Keratinocyte (primary cell): ENCODE results near the gene VAC14. TPM values are rescaled to one million over a fixed set of nuclear protein-coding genes. Genes with fewer than 3 reads are reported as not detected.

Experiments
- DNase-seq: peaks from one replicate; pipeline ENCODE4 v3.0.0-alpha.2; 2011; ENCODE audit warnings: low read depth, missing footprints, low spot score
- FAIRE-seq: peaks from 2 replicates; lab custom pipeline; 2011; peaks lifted over from hg19 to GRCh38; lab: Jason Lieb, UNC
- H2AFZ ChIP-seq: 2 replicates; pipeline ENCODE4 v1.6.0; 2012; ENCODE audit warnings: low read length, control low read depth, inconsistent platforms; ENCODE audit not compliant: control insufficient read depth
- H3K27ac ChIP-seq: 2 replicates; pipeline ENCODE4 v1.5.1; 2011; ENCODE audit warnings: low read length; ENCODE audit not compliant: control insufficient read depth, insufficient read depth
- H3K27me3 ChIP-seq: 3 replicates; pipeline ENCODE4 v1.6.0; 2011; ENCODE audit warnings: low read length; ENCODE audit not compliant: control insufficient read depth, insufficient read depth; ENCODE audit errors: extremely low read depth
- H3K36me3 ChIP-seq, 2 experiments: 2 replicates in 1 of 2; 3 replicates in 1 of 2; pipeline ENCODE4 v1.5.1; 2011; ENCODE audit warnings: low read length in 2 of 2, mild to moderate bottlenecking in 1 of 2; ENCODE audit not compliant: control insufficient read depth in 2 of 2, insufficient read depth in 2 of 2; ENCODE audit errors: extremely low read depth in 1 of 2
- H3K4me1 ChIP-seq: 3 replicates; pipeline ENCODE4 v1.5.1; 2011; ENCODE audit warnings: low read length; ENCODE audit not compliant: control insufficient read depth, insufficient read depth; ENCODE audit errors: extremely low read depth
- H3K4me2 ChIP-seq: 3 replicates; pipeline ENCODE4 v1.6.0; 2011; ENCODE audit warnings: low read depth, low read length; ENCODE audit not compliant: control insufficient read depth, insufficient read depth; ENCODE audit errors: extremely low read depth
- H3K4me3 ChIP-seq, 3 experiments: fragments of 200-600 bp in 1 of 3; sonication (generic) in 1 of 3; 2 replicates in 2 of 3; 3 replicates in 1 of 3; pipeline ENCODE4 v1.5.1; 2011 to 2016; ENCODE audit warnings: low read length in 3 of 3, mild to moderate bottlenecking in 3 of 3, control low read depth in 2 of 3, inconsistent platforms in 1 of 3, low read depth in 1 of 3, mixed read lengths in 1 of 3, mixed run types in 1 of 3, moderate library complexity in 1 of 3; ENCODE audit not compliant: control insufficient read depth in 2 of 3, insufficient read depth in 2 of 3; ENCODE audit errors: extremely low read depth in 1 of 3
- H3K79me2 ChIP-seq: 2 replicates; pipeline ENCODE4 v1.6.0; 2012; ENCODE audit warnings: low read length; ENCODE audit not compliant: control insufficient read depth, insufficient read depth
- H3K9ac ChIP-seq: 3 replicates; pipeline ENCODE4 v1.6.0; 2011; ENCODE audit warnings: low read length; ENCODE audit not compliant: control insufficient read depth, insufficient read depth; ENCODE audit errors: extremely low read depth
- H3K9me1 ChIP-seq: 3 replicates; pipeline ENCODE4 v1.6.0; 2011; ENCODE audit warnings: low read length; ENCODE audit not compliant: control insufficient read depth, insufficient read depth; ENCODE audit errors: extremely low read depth
- H3K9me3 ChIP-seq: 2 replicates; pipeline ENCODE4 v1.5.1; 2012; ENCODE audit warnings: low read depth, low read length; ENCODE audit not compliant: control insufficient read depth
- H4K20me1 ChIP-seq: 3 replicates; pipeline ENCODE4 v1.6.0; 2011; ENCODE audit warnings: low read length; ENCODE audit not compliant: control insufficient read depth, insufficient read depth; ENCODE audit errors: extremely low read depth
- EZH2 ChIP-seq: IDR thresholded peaks from one replicate; pipeline ENCODE4 v1.6.1; 2012; ENCODE audit warnings: inconsistent platforms, mild to moderate bottlenecking, low read length, moderate library complexity
- dilution Hi-C: fragments of 300-500 bp; cut with MboI; formaldehyde crosslinking; loops from one replicate; pipeline ENCODE4 v1.7.0; 2020; ENCODE audit warnings: low sequenced_read_pairs; ENCODE audit not compliant: extremely low pct_ligation_motif_present
- polyA plus RNA-seq, 5 experiments: library from polyadenylated mRNA; depleted of rRNA in 3 of 5; stranded (reverse) in 3 of 5; stranded (forward) in 1 of 5; unstranded in 1 of 5; fragments of >200 nt; gene quantifications; 1 replicate in 1 of 5; 2 replicates in 3 of 5; 3 replicates in 1 of 5; pipeline versions ENCODE4 v1.2.1 to v1.2.3, GENCODE V29; 2011 to 2012; ENCODE audit warnings: missing spikeins in 2 of 5, low read depth in 1 of 5, low replicate concordance in 1 of 5
- TF ChIP-seq, protein P1 (sequence below), 3 experiments: IDR thresholded peaks in 1 of 3; conservative IDR thresholded peaks in 1 of 3; optimal IDR thresholded peaks in 1 of 3; 2 replicates in 2 of 3; 3 replicates in 1 of 3; pipeline versions ENCODE3 to v1.5.1; 2011; ENCODE audit warnings: low read length in 3 of 3, mild to moderate bottlenecking in 3 of 3, moderate library complexity in 2 of 3, control low read depth in 1 of 3, inconsistent platforms in 1 of 3; ENCODE audit not compliant: insufficient read depth in 2 of 3; ENCODE audit errors: extremely low read depth in 1 of 3

Gene VAC14
- polyA plus RNA-seq, 1 donor (not counting 4 experiments of a cell fraction or from before 2014, with no cell fraction given), result 15.9 TPM

DNA sequence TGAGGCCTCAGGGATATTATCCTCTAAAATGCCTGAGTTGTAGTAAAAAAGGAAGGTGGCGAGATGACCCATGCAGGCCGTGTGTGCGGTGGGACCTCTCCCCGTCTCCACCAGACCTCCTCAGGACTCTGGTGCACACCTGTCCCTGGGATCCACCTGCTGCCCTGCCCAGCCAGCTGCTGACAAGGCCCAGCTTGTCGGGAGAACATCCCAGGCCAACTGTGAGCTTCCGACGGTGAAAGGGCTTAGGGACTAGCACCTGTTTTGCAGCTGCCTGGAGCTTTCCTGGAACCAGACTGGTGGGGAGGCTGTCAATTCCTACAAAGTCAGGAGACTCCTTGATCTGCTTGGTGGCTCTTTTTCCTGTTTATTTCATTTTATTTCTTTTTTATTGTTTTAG, 143.0 kb downstream of the VAC14 start:
- Histone ChIP-seq H3K79me2 (no peaks in the 10 kb centered on the region), H3K36me3 (no peaks in the 10 kb centered on the region), H3K4me1 (peaks cover 5% of the 10 kb centered on the region), H4K20me1 (no peaks in the 10 kb centered on the region), H3K4me3 (no peak overlapping the region), H3K4me2 (no peak overlapping the region), H3K27me3 (no peaks in the 10 kb centered on the region), H3K27ac (no peak overlapping the region), H2AFZ (no peak overlapping the region), H3K9ac (no peak overlapping the region), H3K9me3 (no peaks in the 10 kb centered on the region), H3K9me1 (no peaks in the 10 kb centered on the region)
- no peak for TF ChIP-seq EZH2
- TF ChIP-seq, protein P1, sequence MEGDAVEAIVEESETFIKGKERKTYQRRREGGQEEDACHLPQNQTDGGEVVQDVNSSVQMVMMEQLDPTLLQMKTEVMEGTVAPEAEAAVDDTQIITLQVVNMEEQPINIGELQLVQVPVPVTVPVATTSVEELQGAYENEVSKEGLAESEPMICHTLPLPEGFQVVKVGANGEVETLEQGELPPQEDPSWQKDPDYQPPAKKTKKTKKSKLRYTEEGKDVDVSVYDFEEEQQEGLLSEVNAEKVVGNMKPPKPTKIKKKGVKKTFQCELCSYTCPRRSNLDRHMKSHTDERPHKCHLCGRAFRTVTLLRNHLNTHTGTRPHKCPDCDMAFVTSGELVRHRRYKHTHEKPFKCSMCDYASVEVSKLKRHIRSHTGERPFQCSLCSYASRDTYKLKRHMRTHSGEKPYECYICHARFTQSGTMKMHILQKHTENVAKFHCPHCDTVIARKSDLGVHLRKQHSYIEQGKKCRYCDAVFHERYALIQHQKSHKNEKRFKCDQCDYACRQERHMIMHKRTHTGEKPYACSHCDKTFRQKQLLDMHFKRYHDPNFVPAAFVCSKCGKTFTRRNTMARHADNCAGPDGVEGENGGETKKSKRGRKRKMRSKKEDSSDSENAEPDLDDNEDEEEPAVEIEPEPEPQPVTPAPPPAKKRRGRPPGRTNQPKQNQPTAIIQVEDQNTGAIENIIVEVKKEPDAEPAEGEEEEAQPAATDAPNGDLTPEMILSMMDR (optimal IDR thresholded peaks at IDR 0.05 in 1 of 3, IDR thresholded peaks at IDR 0.05 in 1 of 3, conservative IDR thresholded peaks at IDR 0.05 in 1 of 3; ENCODE audit: extremely low read depth in 1 of 3, insufficient read depth in 2 of 3, low read length in 3 of 3), result no peak
- dilution Hi-C loops, result no loop called here
- FAIRE-seq, result no peak
- DNase-seq, result no peak

DNA sequence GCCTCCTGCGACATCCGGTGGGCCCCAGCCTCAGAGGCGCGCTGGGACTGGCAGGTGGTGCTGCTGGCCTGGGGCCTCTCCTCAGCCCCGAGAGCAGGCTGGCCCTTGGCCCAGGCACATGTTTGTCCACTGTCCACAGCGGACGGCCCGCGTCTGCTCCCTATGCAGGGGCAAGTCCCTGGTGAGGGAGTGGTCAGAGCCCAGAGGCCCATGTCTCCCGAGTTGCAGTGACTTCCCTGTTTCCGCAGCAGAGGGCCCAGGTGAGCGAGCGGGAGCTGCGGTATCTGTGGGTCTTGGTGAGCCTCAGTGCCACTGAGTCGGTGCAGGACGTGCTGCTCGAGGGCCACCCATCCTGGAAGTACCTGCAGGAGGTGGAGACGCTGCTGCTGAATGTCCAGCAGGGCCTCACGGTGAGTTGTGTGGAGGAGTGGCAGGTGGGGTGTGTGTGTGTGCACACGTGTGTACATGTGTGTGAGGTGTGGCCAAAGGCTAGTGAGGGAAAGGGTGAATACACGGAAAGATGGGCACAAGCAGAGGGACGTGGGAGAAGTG, 144.2 kb downstream of the VAC14 start:
- dilution Hi-C loops, result no loop called here
- Histone ChIP-seq H3K9me1 (no peaks in the 10 kb centered on the region), H3K27ac (no peak overlapping the region), H4K20me1 (no peaks in the 10 kb centered on the region), H3K79me2 (no peaks in the 10 kb centered on the region), H3K4me2 (no peak overlapping the region), H3K36me3 (no peaks in the 10 kb centered on the region), H3K9ac (no peak overlapping the region), H3K4me1 (peaks cover 5% of the 10 kb centered on the region), H3K9me3 (no peaks in the 10 kb centered on the region), H3K4me3 (no peak overlapping the region), H3K27me3 (no peaks in the 10 kb centered on the region), H2AFZ (no peak overlapping the region)
- DNase-seq, result no peak
- TF ChIP-seq EZH2, result no peak
- TF ChIP-seq, protein P1 (optimal IDR thresholded peaks at IDR 0.05 in 1 of 3, IDR thresholded peaks at IDR 0.05 in 1 of 3, conservative IDR thresholded peaks at IDR 0.05 in 1 of 3; ENCODE audit: extremely low read depth in 1 of 3, insufficient read depth in 2 of 3, low read length in 3 of 3), result peak in 1 of 3 experiments; percentile 14
- FAIRE-seq, result no peak
